ENCODE data around the gene BORCS5.

The BORCS5 gene

DNA sequence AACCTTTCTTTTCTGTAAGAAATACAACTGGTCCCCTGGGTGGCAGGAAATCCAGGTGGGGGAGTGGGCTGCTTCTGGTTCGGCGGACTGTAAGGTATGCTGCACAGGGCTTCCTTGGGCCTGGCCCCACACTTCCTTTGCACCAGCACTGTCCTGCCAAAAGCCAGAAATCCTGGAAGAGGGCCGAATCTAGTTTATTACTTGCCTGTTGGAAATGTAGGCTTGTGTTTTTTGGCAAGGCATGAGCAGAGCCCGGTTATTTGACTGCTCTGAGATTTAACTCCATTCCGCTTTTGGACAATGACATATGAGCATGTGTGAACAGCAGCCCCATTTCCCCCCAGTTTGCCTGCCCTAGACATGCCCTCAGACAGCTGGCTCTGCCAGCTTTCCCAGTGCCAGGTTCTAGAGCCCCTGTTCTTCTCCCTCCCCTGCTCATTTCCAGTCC lies 86.6 kb downstream of the BORCS5 start:
- DNase-seq (ENCODE audit: extremely low spot score), result no peak
- POLR2A ChIA-PET, result no interaction called here

DNA sequence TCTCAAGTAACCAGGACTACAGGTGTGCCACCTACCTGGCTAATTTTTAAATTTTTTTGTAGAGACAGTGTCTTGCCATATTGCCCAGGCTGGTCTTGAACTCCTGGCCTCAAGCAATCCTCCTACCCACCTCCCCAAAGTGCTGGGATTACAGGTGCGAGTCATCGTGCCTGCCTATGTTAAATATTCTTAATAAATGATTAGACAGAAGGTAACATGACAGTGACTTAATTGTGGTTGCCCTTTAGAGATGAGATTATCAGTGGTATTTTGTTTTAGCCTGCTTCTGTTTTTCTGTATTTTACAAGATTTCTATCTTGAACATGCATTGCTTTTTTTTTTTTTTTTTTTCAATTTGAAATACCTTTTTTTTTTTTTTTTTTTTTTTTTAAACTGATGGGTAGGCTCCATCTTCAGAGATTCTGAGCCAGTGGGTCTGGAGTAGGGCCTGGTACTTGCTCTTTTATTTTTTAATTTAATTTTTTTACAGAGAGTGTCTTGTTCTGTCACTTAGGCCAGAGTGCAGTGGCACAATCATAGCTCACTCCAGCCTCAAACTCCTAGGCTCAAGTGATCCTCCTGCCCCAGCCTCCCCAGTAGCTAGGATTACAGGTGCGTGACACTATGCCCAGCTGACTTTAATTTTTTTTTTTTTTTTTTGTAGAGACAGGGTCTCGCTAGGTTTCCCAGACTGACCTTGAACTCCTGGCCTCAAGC lies 88.4 kb downstream of the BORCS5 start:
- DNase-seq (ENCODE audit: extremely low spot score), result no peak
- ChIA-PET POLR2A (interaction anchor here (0.6 kb wide), 1 partner anchor 16 kb away, joined by 5 read pairs; no protein-coding TSS in a partner anchor), CTCF (interaction anchor here (1.1 to 1.5 kb wide), 4 partner anchors 9 to 210 kb away, joined by 3 to 5 read pairs (median 4); no protein-coding TSS in a partner anchor)
- TF ChIP-seq, protein P1, sequence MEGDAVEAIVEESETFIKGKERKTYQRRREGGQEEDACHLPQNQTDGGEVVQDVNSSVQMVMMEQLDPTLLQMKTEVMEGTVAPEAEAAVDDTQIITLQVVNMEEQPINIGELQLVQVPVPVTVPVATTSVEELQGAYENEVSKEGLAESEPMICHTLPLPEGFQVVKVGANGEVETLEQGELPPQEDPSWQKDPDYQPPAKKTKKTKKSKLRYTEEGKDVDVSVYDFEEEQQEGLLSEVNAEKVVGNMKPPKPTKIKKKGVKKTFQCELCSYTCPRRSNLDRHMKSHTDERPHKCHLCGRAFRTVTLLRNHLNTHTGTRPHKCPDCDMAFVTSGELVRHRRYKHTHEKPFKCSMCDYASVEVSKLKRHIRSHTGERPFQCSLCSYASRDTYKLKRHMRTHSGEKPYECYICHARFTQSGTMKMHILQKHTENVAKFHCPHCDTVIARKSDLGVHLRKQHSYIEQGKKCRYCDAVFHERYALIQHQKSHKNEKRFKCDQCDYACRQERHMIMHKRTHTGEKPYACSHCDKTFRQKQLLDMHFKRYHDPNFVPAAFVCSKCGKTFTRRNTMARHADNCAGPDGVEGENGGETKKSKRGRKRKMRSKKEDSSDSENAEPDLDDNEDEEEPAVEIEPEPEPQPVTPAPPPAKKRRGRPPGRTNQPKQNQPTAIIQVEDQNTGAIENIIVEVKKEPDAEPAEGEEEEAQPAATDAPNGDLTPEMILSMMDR (IDR thresholded peaks at IDR 0.05; ENCODE audit: control extremely low read depth, extremely low read depth, low read depth, missing control alignments), result no peak

More for the DNA sequence above, 86.6 kb downstream of the BORCS5 start:
- CTCF ChIA-PET, result interaction anchor here (1.1 to 1.7 kb wide), 4 partner anchors 9 to 112 kb away, joined by 3 to 5 read pairs (median 4); no protein-coding TSS in a partner anchor
- TF ChIP-seq, protein P1 (IDR thresholded peaks at IDR 0.05; ENCODE audit: control extremely low read depth, extremely low read depth, low read depth, missing control alignments), result no peak

DNA sequence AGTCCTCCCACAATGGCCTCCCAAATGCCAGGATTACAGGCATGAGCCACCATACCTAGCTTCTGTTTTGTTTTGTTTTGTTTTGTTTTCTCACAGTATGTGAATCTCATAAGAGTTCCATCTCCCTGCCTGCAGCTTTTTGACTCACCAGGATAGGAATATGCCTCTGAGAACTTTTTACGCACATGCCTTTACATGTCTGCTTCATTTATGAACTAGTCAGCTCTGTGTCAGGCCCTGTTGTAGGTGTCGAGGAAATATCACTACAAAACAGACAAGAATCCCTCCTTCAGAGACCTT lies 89.0 kb downstream of the BORCS5 start:
- TF ChIP-seq, protein P1 (IDR thresholded peaks at IDR 0.05; ENCODE audit: control extremely low read depth, extremely low read depth, low read depth, missing control alignments), result no peak
- POLR2A ChIA-PET, result interaction anchor here (0.6 kb wide), 1 partner anchor 15 kb away, joined by 5 read pairs; no protein-coding TSS in a partner anchor

DNA sequence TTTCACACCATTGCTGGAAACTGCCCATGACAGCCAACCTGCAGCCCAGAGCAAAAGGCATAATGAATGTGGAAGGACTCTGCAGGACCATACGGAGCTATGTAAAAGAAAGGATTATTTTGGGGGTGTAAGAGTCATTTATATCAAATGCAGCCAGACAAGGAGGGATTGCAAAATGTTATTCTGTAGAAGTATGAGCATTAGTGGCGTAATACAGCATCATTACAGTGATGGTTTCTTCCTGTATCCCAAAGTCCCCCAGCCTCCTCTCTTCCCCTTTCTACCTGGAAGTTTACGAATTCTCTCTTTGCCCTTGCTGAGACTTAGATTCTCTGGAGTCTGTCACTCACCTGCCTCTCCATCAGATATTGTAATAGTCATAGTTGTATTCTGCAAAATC lies 89.9 kb downstream of the BORCS5 start:
- TF ChIP-seq, protein P1 (IDR thresholded peaks at IDR 0.05; ENCODE audit: control extremely low read depth, extremely low read depth, low read depth, missing control alignments), result no peak
- no peak for DNase-seq (ENCODE audit: extremely low spot score)
- ChIA-PET CTCF (interaction anchor here (1.4 kb wide), 1 partner anchor 290 kb away, joined by 3 read pairs; no protein-coding TSS in a partner anchor), POLR2A (no interaction called here)

More for the DNA sequence above, 89.0 kb downstream of the BORCS5 start:
- DNase-seq (ENCODE audit: extremely low spot score), result no peak
- CTCF ChIA-PET, result interaction anchor here (1.5 kb wide), 1 partner anchor 9 kb away, joined by 5 read pairs; no protein-coding TSS in a partner anchor

DNA sequence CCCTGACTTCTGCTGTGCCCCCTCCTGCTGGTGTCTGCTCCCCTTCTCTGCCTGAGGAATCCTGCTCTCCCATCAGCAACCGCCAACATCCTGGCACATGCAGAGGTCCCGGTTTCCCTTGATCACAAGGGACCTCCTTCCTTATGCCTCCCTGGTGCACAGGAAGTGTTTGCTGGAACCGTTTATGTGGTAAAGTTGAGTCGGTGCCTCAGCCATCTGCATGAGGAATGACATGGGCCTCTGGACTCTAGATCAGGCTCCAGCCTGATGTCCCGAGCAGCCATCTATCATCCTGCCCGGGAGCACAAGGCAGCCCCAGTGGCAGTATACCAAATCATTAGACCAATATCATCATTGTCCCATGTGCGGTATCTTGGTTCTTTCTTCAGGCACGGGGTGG lies 90.4 kb downstream of the BORCS5 start:
- no peak for DNase-seq (ENCODE audit: extremely low spot score)
- ChIA-PET POLR2A (no interaction called here), CTCF (interaction anchor here (1.1 to 1.4 kb wide), 2 partner anchors 11 to 289 kb away, joined by 3 to 4 read pairs; no protein-coding TSS in a partner anchor)
- TF ChIP-seq, protein P1 (IDR thresholded peaks at IDR 0.05; ENCODE audit: control extremely low read depth, extremely low read depth, low read depth, missing control alignments), result no peak

DNA sequence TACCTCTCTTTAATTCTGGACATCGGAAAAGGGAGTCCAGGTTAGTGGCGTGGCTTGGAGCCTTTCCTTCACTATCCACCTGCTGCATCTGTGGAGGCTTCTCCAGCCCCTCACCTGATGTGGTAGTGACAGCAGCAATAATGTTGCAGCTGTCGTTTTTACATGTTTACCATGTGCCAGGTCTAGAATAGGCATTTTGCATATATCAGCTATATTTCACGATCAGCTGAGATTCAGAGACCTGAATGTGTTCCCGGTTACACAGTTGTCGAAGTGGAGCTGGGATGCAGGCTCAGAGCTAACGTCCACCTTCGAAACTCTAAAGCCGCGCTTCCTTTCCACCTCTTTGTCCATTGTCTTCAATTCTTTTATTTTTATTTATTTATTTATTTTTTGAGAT lies 91.0 kb downstream of the BORCS5 start:
- TF ChIP-seq, protein P1 (IDR thresholded peaks at IDR 0.05; ENCODE audit: control extremely low read depth, extremely low read depth, low read depth, missing control alignments), result no peak
- CTCF ChIA-PET, result interaction anchor here (1.1 to 1.4 kb wide), 2 partner anchors 12 to 289 kb away, joined by 3 to 4 read pairs; no protein-coding TSS in a partner anchor
- DNase-seq (ENCODE audit: extremely low spot score), result no peak
- POLR2A ChIA-PET, result no interaction called here

Data from GM10248 (cell line).